Neural cell (in vitro differentiated cells): ENCODE data around the gene FNDC3A.

Experiments used
- CTCF ChIP-seq: fragments of 450-650 bp; IDR thresholded peaks from 2 replicates; pipeline ENCODE4 v1.5.1; 2014; ENCODE audit warnings: antibody characterized with exemption, mild to moderate bottlenecking, moderate library complexity; ENCODE audit not compliant: poor library complexity, severe bottlenecking
- EP300 ChIP-seq: fragments of 450-650 bp; conservative IDR thresholded peaks from 2 replicates; pipeline ENCODE4 v1.6.1; 2014; ENCODE audit warnings: antibody characterized with exemption, mild to moderate bottlenecking, moderate library complexity; ENCODE audit not compliant: poor library complexity, severe bottlenecking
- EZH2 ChIP-seq: fragments of 200-600, 300-800 bp; shearing (Covaris generic), sonication (generic); IDR thresholded peaks from 2 replicates; pipeline ENCODE4 v1.6.1; 2014; ENCODE audit warnings: antibody characterized with exemption, low read length, borderline replicate concordance, mild to moderate bottlenecking; ENCODE audit not compliant: insufficient read depth, poor library complexity, severe bottlenecking
- POLR2AphosphoS5 ChIP-seq: IDR thresholded peaks from 2 replicates; pipeline ENCODE4 v1.6.1; 2012
- RAD21 ChIP-seq: fragments of 450-650 bp; conservative IDR thresholded peaks from 2 replicates; pipeline ENCODE4 v1.6.1; 2014; ENCODE audit warnings: antibody characterized with exemption, mild to moderate bottlenecking, moderate library complexity
- SMC3 ChIP-seq: fragments of 450-650 bp; conservative IDR thresholded peaks from 2 replicates; pipeline ENCODE4 v1.6.1; 2014; ENCODE audit warnings: antibody characterized with exemption, mild to moderate bottlenecking, moderate library complexity; ENCODE audit not compliant: poor library complexity
- TAF1 ChIP-seq: IDR thresholded peaks from 2 replicates; pipeline ENCODE4 v1.6.1; 2012; ENCODE audit warnings: low read depth

DNA sequence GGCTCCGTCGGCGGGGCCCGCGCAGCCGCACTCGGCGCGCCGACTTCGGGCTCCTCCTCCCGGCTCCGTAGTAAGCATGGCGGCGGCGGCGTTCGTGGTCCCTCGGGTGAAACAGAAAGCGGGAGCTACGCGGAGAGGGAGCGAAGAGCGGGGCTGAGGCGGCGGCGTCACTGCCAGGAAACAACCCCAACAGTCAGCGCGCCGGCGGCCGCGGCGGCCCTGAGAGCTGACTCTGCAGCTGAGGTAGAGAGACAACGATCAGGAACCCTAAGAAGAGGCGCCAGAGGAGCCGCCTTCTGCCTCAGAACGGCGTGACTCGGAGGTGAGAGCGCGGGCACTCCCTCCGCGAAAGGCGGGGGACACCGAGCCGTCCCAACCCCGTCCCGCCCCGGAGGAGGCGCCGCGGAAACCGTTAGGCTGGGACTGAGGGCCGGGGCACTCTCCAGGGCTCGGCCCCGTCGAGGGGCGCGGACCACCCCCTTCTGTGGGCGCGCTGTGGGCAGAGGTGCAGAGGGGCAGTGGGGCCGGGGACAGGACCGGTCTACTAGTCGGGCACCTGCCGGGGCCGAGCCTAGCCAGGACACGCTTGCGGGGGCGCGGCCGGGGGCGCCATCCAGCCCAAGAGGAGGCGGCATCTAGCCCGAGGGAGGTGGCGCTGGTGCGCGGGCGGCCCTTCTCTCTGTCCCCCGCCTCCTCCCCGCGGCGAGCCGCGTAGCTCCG, at the start of gene FNDC3A:
- TF ChIP-seq POLR2AphosphoS5 (peak; percentile 54), EP300 (no peak), CTCF (no peak), SMC3 (peak; percentile 9), RAD21 (no peak), EZH2 (no peak), TAF1 (peak; percentile 89)
